NCI-H1417 treated with DMSO at 0.1 percent for 48 hours (cell line): ENCODE data around the gene GMDS.

Experiments used
- DNase-seq: peaks from one replicate; lab custom pipeline; 2025; lab: John Stamatoyannopoulos, UW

The GMDS gene

DNA sequence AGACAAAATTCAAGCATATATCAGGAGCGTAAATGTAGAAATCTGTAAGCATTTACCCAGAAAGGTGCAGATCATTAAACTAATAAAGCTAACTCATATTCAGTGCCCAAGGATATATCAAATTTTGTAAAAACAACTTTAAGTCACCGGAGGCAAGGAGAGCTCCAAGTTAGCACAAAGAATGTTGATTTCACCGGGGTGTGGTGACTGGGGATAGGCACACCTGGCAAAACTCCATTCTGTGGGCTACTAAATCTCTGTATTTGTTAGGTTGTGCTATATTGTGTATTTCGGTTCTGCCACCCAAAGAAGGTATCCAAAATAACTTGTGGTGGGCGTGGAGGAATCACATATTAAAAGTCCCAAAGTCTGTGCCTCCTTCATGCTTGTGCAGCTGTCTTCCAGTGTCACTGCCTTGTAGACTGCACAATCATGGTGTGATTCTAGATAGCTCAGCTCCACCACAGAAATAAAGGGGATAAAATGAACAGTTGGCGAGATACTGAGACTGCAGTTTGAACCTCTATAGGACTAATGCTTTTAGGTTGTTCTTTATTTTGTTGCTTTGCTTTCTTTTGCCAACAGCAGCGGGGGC is 111.6 kb downstream of the GMDS start:
- DNase-seq = no peak

DNA sequence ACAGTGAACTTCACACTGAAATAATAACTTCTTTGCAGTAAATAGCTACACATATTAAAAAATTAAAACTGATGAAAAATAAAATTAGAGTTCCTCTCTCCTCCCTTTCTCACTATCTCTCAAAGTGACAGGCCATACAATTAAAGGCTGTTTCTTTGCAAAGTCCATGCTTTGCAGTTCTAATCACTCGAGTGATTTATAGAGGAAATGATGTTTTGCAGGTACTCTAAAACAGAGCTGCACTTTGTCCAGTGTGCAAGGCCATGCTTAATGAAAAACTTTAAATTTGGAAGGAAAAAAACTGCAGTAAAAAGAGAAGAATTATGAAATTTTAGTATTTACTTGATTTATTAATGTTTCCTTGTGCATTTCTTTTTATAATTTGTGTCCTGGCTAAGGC is 112.5 kb downstream of the GMDS start:
- no peak for DNase-seq

DNA sequence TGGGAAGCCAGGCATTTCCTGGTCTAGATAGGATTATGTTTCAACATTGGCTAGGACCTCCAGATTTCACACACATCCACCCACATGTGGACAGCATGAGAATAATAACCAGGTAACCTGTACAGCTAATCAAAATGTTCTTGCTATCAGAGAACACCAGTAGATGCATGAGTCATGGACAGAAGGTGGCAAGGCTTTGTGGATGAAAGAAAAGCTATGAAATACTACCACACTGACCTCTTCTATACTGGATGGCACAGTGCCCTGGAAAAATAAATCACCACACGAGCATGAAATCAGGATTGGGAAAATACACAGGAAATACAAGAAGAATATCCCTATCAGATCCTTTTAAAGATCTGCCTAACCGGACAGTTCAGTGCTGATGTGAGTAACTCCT is 113.0 kb downstream of the GMDS start:
- DNase-seq = no peak

DNA sequence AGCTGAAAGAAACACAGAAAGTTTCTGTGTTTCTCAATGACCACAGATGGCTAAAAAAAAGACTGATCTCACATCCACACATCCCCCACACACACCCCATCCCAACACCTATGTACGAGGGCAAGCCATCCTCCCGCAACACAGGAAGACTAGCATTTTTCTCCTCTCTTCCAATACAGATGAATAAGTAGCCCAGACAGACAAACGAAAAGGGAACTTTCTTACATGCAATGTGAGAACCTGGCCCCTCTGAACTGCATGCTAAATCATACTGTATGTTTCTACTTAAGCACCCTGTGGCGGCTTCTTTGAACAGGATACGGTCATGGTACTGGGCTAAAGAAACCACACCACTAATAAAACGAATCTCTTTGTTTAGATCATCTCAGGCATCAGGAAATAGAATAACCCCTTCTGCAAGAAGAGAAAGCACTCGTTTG is 116.2 kb downstream of the GMDS start:
- no peak for DNase-seq

DNA sequence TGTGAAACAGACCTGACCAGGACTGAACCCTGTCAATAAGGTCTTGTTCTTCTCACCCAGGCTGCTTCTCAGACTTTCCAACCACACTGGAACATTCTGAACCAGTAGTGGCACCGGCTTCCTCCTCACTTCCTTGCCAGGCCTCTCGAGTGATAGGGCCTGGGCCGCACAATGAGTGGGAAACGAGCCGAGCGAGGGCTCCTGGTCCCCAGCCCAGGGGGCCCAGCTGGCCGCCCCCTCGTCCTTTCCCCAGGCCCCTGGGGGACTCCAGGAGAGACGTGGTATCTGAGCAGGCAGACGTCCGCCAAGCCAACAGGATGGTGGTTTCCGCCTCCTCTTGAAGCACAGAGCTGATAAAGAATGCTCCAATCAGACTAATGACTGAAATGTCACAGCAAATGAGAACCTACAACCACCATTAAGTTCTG is 117.9 kb downstream of the GMDS start:
- DNase-seq = no peak

DNA sequence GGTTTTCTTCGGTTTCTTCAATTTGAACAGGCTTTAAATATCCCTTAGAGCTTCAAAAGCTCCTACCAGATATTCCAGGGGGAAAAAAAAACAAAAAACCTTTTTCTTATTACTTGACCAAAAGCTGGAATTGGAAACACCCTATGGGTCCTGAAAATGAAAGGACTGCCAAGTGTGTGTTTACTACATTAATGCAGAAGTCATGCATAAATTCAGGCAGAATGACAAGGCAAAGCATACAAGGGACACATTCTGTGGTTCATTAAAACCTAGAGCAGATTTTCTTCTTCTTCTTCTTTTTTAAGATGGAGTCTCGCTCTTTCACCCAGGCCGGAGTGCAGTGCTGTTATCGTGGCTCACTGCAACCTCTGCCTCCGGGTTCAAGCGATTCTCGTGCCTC is 119.1 kb downstream of the GMDS start:
- DNase-seq = no peak

DNA sequence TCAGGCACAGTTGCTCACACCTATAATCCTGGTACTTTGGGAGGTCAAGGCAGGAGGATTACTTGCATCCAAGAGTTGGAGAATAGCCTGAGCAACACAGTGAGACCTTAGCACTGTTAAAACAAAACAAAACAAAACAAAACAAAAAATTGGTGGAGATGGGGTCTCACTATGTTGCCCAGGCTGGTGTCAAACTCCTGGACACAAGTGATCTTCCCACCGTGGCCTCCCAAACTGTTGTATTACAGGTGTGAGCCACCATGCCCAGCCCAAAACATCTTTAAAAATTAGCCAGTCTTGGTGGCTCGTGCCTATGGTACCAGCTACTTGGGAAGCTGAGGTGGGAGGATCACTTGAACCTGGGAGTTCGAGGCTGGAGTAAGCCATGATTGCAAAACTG is 120.2 kb downstream of the GMDS start:
- no peak for DNase-seq

DNA sequence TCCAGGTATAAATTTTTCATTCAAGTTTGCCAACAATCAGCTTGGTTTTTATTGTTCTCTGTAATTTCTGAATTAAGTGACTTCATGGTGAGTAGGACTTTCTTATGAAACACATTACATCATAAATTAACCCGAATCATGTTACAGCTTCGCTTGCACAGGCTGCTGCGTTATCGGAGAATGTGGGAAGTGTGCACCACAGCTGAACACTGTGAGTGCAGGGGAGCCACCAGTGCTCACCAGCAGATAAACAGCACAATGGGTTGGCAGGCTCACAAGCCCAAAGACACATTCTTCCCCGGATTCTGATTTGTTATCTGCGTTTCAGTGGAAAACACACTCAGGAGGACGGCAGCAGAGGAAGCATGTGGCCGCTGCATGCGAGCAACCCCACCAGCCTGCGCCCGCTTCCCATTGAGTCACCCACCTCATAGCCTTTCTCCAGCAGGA is 121.1 kb downstream of the GMDS start:
- DNase-seq = no peak

DNA sequence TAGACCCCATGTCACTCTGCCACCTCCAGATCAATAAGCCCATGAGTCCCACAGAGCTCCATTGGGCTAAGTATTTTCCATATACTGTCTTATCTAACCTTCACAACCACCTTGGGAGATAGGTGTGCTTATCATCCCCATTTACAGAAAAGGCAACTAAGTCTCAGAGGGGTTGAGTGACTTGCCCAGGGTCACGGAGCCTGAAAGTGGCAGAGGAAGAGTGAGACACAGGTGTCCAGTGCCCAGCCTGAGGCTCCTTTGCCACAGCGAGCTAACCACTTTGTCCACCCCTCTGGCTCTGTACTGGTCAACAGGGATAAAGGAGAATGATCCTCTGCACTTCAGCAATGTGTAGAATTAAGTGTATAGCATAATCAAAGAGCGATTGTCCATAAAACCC is 124.5 kb downstream of the GMDS start:
- no peak for DNase-seq

DNA sequence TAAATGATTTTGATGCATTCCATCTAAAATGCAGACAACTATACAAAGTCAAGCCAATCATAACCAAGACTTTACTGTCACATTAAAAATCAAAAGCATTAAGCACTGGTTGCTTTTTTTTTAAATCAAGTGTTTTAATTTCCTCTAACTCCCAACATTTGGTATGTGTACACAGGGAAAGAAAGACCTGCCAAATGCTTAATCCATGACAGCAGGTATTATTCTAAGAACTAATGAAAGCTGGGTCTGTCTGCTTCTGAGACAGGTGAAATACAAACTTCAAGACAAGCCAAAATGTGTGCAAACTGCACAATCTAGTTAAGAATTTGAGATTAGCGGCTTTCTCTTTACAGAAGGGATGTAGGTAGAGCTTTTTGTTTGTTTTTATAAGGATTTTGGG is 126.1 kb downstream of the GMDS start:
- no peak for DNase-seq

DNA sequence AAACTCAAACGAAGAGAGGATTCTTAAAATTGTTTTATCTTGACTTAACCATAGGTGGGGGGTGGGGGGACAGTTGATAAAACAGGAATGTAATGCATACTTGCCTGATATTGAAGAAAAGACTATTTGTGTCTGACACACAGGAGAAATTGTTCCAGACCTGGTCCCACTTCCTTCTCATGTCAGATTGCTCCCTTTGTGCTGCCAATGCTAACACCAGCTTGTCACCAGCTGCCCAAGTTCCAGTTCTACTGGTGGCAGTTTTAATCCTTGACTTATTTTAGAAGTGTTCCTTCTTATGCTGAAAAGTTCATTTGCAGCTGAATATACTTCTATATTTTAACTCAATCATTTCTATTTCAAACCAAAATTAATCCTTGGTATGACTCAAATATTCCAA is 127.3 kb downstream of the GMDS start:
- no peak for DNase-seq

DNA sequence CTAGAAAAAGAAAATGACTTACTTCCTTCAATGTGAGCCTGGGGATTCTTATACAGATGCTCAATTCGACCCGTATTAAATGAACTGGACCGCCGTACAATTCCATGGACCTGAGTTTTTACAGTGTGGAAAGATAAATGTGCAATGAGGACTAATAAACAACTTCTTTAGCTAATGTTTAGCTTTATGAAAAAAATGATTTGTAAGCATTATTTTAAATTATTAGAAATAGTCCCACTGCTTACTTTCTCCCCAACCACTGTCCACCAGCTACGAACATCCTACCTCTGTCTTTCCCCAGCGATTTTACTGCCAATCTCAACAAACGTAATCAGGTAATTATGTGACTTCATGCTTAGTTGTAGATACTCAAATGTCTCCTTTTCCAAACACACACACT is 128.0 kb downstream of the GMDS start:
- no peak for DNase-seq

DNA sequence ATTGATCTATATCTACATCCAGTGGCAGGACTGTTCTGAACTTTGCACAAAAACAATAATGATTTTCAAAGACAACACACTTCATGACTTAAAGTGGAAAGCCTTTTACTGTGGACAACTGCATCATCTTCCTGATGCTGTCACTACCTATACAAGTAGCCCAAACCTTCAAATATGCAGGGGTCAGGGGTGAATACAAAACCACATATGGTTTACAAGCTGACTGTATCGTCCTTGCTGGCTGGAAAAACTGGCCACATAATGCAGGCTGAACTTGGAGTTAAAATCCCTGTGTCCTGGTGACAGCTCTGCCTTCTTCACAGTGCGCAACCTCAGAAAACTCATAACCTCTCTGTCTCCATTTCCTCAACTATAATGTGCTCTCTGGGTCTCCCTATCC is 128.9 kb downstream of the GMDS start:
- no peak for DNase-seq

DNA sequence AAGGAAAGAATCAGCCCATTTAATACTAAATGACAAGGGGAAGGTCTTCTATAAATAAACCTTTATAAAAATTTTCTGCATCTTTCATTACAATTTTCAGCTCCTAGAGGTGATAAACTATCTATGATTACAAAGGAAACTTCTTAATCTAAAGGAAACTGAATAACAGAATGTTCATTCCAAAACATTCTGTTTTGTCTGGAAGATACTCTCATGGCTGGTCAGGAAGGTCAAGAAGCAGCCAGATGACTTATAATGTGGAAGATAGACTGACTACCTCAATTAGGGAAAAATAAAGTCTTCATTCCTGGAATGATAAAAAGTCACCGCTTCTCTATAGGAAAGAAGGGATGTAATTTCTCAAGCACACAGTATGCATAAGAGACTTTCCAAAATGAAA is 131.3 kb downstream of the GMDS start:
- DNase-seq = no peak

DNA sequence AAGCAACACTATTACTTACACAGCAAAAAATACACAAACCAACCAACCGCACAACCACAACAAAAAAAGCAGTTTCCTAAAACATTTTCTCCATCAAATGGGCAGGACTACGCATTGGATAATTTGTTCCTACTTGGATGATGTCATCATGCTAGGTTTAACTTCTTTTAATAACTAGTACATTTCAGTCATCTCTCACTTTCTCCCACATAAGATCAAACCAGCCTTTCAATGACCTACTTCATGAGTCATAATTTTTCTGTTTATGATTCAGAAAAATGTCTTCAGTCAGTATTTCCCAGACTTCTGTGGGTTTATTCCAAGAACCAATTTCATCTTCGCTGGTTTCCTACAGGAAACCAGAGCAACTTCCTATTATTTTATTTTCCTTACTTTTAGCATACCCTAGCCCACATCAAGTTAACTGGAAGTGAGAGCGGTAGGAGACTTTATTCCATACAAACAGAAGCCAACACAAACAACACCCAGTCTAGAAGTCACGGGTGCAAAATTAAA is 134.2 kb downstream of the GMDS start:
- DNase-seq = no peak

DNA sequence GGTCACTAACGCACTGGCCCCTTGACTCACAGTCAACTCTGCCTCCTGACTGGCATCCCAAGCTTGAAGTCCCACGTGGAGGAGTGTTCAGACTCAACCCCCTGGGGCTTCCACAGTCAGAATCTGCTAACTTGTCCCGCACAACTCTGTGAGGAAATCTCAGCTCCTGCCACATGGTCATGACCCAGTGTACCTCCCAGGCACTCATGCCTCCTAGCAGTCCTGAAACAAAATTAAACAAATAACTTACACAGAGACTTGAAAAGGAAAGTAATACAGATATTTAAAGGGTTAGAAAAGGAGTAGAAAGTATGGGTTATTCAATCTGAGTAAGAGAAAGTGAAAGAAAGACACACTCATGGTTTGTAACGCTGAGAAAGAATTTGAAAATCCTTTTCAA is 134.9 kb downstream of the GMDS start:
- DNase-seq = no peak

DNA sequence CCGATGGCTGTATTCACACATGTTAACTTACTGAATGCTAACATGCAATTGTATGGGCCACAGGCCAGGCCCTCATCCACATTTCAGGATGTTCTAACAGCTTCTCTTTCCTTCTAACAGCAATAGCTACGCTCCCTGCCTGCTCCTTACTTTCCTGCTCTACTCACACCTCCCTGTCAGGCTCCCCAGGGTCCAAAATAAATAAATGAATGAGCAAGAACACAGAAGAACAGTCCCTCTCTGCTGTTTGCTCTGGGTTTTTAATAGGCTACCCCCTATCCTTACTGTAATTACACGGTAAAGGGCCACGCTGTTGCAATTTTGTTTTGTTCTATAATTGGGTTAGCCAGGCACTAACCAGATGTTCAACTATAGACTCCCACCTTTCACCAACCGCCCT is 135.6 kb downstream of the GMDS start:
- DNase-seq = peak; percentile 88

DNA sequence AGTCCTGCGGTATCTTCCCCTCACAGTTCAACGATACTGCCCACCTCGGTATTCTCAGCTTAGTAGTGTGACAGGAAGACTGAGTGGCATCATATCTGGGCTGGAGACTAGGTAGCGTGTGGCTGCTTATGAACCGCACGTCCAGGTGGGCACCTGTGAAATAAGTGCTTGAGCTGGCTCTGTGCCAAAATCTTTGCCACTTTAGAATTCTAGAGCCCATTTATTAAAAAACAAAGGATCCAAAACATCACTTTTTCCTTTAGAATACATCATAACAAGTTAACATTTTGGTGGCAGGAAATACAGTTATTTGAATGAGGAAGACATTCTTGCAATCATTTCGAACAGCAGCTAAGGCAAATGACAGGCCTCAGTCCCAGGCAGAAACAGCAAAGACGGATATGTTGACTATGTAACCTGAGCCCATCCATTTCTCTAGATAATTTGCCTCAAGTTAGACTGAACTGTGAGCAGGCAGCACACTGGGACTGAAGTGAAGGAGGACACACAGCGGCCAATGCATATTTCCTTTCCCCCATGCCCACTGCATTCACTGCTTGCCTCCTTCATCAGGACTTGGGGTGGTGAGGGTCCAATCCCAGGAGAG is 136.6 kb downstream of the GMDS start:
- DNase-seq = peak; percentile 69

DNA sequence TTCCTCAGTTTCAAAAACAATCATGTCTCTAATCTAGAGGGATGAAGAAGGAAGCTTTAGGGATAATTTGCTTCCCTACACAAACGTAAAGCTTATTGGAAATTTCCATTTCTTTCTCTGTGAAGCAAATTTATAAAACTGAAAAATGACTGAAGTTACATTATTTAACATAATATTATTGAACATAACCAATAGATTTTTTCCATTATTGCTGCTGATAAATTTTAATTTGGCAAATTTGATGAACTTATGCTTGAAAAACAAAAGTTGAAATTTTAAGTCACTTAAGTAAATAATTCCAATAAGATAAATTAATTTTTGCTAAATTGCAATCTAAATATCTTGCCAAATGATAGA is 140.9 kb downstream of the GMDS start:
- no peak for DNase-seq

DNA sequence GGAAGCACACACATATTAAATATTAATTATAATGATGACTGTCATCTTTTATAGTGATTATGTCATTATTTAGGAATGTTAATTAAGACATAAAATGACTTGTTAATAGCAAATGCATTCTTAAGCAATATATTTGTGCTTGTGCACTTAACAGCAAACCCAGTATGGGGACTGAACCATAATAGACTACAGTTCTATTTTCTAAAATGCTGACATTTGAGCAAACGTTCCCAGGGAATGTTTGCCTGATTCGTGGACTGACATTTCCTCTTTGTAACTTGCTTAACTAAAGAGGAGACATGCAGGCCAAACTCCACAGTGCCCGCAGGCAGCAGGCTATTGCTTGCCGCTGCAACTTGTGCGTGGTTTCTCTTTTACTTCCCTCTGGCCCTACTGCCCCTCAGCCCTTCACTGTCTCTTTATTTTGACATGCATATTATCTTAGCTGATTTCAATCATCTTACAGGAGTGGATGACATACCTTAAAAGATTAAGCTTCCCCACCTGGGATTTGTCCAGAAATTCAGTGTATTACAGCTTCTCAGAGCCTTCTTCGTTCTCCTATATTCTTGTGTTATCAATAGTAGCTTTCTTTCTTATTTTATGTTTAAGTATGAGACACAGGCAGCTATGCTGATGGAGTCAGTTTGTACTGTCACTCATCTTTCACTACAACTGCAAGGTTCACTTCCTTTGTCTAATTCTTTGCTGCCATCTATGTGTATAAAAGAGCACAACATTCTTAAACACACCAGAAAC is 141.5 kb downstream of the GMDS start:
- no peak for DNase-seq

DNA sequence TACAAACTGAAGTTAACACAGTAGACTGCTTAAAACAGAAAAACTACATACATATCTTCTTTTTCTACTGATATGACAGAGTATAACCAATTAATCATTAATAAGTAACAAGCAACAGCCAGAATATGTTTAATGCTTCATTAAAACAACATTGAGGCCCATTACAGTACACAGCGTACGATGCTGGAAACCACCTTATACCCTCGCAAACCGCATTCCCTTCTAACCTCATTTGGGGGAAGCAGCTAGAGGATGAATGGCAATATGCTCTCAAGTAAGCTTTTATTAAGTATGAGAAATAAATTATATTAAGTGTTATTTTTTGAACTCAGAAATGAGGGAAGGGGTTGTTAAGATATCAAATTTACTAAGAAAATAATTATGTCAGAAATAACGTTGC is 142.4 kb downstream of the GMDS start:
- DNase-seq = no peak

DNA sequence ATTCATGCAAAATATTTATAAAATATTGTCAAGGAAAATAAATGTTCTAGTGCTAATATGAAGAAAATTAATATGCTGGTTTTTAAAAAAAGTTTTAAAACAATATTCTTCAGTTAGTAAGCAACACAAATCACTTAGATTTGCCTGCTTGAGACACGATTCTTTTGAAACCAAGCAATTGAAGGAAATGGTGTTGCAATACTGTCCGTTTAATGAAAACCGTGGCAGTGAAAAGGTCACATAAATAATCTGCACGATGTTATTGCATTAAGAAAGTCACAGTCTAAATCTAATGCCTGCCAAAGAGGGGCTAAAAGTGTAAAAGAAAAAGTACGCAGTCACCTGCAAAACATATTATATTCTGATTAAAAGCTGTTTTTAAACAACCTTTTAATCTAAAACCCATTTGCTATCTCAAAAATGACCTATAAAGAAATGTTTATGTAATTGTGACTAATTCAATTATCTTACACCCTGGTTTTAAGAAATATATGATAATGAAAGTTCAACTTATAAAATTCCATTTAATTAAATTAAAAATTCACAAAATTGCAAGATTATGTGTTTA is 143.0 kb downstream of the GMDS start:
- DNase-seq = no peak

DNA sequence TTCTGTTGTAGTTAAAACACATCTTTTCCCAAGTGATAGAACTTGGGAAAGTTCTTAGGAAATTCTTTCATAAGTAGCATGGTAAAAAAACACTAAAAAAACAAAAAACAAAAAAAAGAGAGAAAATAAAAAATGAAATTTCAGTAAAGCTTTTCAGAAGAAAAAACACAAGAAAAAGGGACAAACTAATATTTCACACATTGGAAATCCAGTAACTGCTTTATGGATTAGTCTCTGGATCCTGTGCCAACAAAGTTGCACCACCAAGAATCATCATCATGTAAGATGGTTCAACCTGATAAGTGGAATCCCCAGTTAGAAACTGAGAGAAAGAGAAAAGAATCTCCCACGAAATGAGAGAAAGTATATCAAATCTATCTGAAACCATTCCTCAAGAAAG is 144.2 kb downstream of the GMDS start:
- no peak for DNase-seq
